NT2/D1 (cell line): ENCODE measurements around the gene TACC3.

Experiments
- SUZ12 ChIP-seq: IDR thresholded peaks from 2 replicates; pipeline ENCODE4 v1.6.1; 2011; ENCODE audit not compliant: insufficient read length, insufficient read depth; ENCODE audit errors: extremely low read depth
- YY1 ChIP-seq: IDR thresholded peaks from 2 replicates; pipeline ENCODE4 v1.6.1; 2011; ENCODE audit not compliant: insufficient read length, insufficient read depth

GRCh38 chr4:1789552-1789951, 68.2 kb downstream of the TACC3 start:
- TF ChIP-seq YY1 (no peak), SUZ12 (no peak)
